Upper lobe of left lung (tissue), 4 donors: ENCODE results near the gene ATCAY.

Experiments
- CTCF ChIP-seq, 6 experiments: fragments of 450-650 bp in 4 of 6; fragments of 200-600 bp in 2 of 6; sonication (generic) in 2 of 6; IDR thresholded peaks; one replicate each; pipeline ENCODE4 v1.5.1; 2016 to 2019; ENCODE audit warnings: antibody characterized with exemption in 6 of 6
- POLR2A ChIP-seq, 4 donors: fragments of 450-650 bp; IDR thresholded peaks; one replicate each; pipeline ENCODE4 v1.5.1; 2016 to 2017; ENCODE audit warnings: antibody characterized with exemption in 4 of 4, mild to moderate bottlenecking in 2 of 4
- POLR2AphosphoS5 ChIP-seq, 2 donors: sonication (generic); formaldehyde crosslinking; IDR thresholded peaks; one replicate each; pipeline ENCODE4 v1.5.1; 2017; ENCODE audit warnings: antibody characterized with exemption in 2 of 2

GRCh38 chr19:3923912-3924311 lies 43.4 kb downstream of the ATCAY start:
- TF ChIP-seq POLR2A (IDR thresholded peaks at IDR 0.05) (no peak), CTCF (IDR thresholded peaks at IDR 0.05) (no peak), POLR2AphosphoS5 (IDR thresholded peaks at IDR 0.05) (no peak)
